ENCODE results near the gene TPT1. TPM values are rescaled to one million over a fixed set of nuclear protein-coding genes. Genes with fewer than 3 reads are reported as not detected.
A peak's percentile ranks its signal among the peaks of the same experiment; 100 is the strongest.

The TPT1 gene
- total and polyA plus RNA-seq, 9 donors = 6,059 to 9,795 (median 8,116) TPM

DNA sequence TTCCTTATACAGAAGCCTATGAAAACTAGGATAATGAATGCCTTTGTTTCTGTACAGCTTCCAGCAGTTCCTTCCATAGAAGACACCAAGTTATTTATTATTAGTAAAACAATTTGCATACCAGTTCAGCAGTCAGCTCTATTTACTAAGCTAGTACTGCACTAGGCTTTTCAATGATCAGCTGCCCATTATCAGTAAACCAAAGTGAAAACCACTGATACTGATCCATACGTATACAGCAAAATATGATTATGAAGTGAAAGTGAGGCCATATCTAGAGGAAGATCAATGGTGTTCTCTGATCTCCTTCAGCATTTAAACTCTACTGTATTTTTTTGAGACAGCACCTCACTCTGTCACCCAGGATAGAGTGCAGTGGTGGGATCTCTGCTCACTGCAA lies 3.2 kb downstream of the TPT1 start:
- H3K4me1 ChIP-seq (ENCODE audit: control insufficient read depth, insufficient read depth, low read length) = peaks cover 12% of the 10 kb centered on the region
- H3K27me3 ChIP-seq (ENCODE audit: control insufficient read depth, insufficient read depth, low read length) = no peaks in the 10 kb centered on the region
- H3K4me3 ChIP-seq (ENCODE audit: low read length) = no peak overlapping the region
- WGBS (ENCODE audit: insufficient coverage) = no CpG with 5 or more reads among the region's 1 CpG
- no peak overlapping the region for H3K27ac ChIP-seq (ENCODE audit: low read length)
- H3K36me3 ChIP-seq (ENCODE audit: control insufficient read depth, insufficient read depth, low read length) = peaks cover 50% of the 10 kb centered on the region
- no peak for DNase-seq
- no peaks in the 10 kb centered on the region for H3K9me3 ChIP-seq (replicated peaks; ENCODE audit: control insufficient read depth, low read depth, low read length)

- Histone ChIP-seq H3K4me1 (ENCODE audit: control insufficient read depth, insufficient read depth, low read length) (peaks cover 12% of the 10 kb centered on the region), H3K27me3 (ENCODE audit: control insufficient read depth, insufficient read depth, low read length) (no peaks in the 10 kb centered on the region), H3K4me3 (ENCODE audit: low read length) (no peak overlapping the region), H3K36me3 (ENCODE audit: control insufficient read depth, insufficient read depth, low read length) (peaks cover 50% of the 10 kb centered on the region), H3K27ac (ENCODE audit: low read length) (no peak overlapping the region), H3K9me3 (replicated peaks; ENCODE audit: control insufficient read depth, low read depth, low read length) (no peaks in the 10 kb centered on the region)
- no CpG with 5 or more reads among the region's 3 CpGs for WGBS (ENCODE audit: insufficient coverage)
- DNase-seq = no peak
Observed at GRCh38 chr13:45337395-45337794, 3.6 kb downstream of the TPT1 start.

DNA sequence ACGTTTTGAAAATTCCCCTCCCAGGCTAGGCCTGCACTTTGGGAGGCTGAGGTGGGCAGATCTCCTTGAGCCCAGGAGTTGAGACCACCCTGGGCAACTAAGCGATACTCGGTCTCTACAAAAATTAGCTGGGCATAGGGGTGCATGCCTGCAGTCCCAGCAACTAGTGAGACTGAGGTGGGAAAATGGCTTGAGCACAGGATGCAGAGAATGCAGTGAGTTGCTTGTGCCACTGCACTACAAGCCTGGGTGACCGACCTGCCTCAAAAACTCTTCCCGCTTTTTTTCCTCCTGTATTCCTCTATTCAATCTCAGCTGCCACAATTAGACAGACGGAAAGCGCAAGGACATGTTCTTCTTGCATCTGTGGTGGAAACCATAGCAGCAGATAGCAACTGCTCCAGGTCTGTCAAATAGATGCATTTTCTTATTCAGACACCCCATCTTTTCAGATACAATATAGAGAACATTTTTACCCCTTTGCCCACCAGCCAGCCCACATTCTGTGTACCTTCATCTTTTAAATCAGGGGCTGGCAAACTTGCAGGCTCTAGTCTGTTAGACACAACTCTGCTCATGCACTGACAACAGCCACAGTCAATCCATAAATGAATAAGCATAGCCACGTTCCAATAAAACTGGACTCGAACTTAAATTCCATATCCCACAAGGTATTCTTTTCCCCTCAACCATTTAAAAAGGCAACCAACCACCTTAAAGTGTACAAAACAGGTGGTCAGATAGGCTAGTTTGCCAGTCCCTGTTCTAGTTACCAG lies 4.8 kb downstream of the TPT1 start:
- Histone ChIP-seq H3K27me3 (ENCODE audit: control insufficient read depth, insufficient read depth, low read length) (no peaks in the 10 kb centered on the region), H3K4me3 (ENCODE audit: low read length) (no peak overlapping the region), H3K36me3 (ENCODE audit: control insufficient read depth, insufficient read depth, low read length) (peaks cover 50% of the 10 kb centered on the region), H3K27ac (ENCODE audit: low read length) (no peak overlapping the region), H3K4me1 (ENCODE audit: control insufficient read depth, insufficient read depth, low read length) (peaks cover 10% of the 10 kb centered on the region), H3K9me3 (replicated peaks; ENCODE audit: control insufficient read depth, low read depth, low read length) (no peaks in the 10 kb centered on the region)
- 85% methylated on average over 5 of the region's 9 CpGs for WGBS (ENCODE audit: insufficient coverage)
- DNase-seq = no peak

GRCh38 chr13:45335397-45336024 lies 5.5 kb downstream of the TPT1 start:
- H3K4me1 ChIP-seq (ENCODE audit: control insufficient read depth, insufficient read depth, low read length) = peaks cover 10% of the 10 kb centered on the region
- no peak for DNase-seq
- peaks cover 50% of the 10 kb centered on the region for H3K36me3 ChIP-seq (ENCODE audit: control insufficient read depth, insufficient read depth, low read length)
- WGBS (ENCODE audit: insufficient coverage) = 60% methylated on average over 3 of the region's 3 CpGs
- no peaks in the 10 kb centered on the region for H3K9me3 ChIP-seq (replicated peaks; ENCODE audit: control insufficient read depth, low read depth, low read length)
- no peak overlapping the region for H3K4me3 ChIP-seq (ENCODE audit: low read length)
- H3K27ac ChIP-seq (ENCODE audit: low read length) = no peak overlapping the region
- H3K27me3 ChIP-seq (ENCODE audit: control insufficient read depth, insufficient read depth, low read length) = no peaks in the 10 kb centered on the region

- WGBS (ENCODE audit: insufficient coverage) = 70% methylated on average over 6 of the region's 7 CpGs
- peak; percentile 44 for DNase-seq
- H3K27ac ChIP-seq (ENCODE audit: low read length) = no peak overlapping the region
- no peak overlapping the region for H3K4me3 ChIP-seq (ENCODE audit: low read length)
- no peaks in the 10 kb centered on the region for H3K9me3 ChIP-seq (replicated peaks; ENCODE audit: control insufficient read depth, low read depth, low read length)
- H3K36me3 ChIP-seq (ENCODE audit: control insufficient read depth, insufficient read depth, low read length) = peaks cover 45% of the 10 kb centered on the region
- H3K4me1 ChIP-seq (ENCODE audit: control insufficient read depth, insufficient read depth, low read length) = peaks cover 10% of the 10 kb centered on the region
- no peaks in the 10 kb centered on the region for H3K27me3 ChIP-seq (ENCODE audit: control insufficient read depth, insufficient read depth, low read length)
Observed at GRCh38 chr13:45333977-45334922, 6.7 kb downstream of the TPT1 start.

GRCh38 chr13:45333251-45333976 lies 7.6 kb downstream of the TPT1 start:
- Histone ChIP-seq H3K4me1 (ENCODE audit: control insufficient read depth, insufficient read depth, low read length) (peaks cover 12% of the 10 kb centered on the region), H3K4me3 (ENCODE audit: low read length) (no peak overlapping the region), H3K9me3 (replicated peaks; ENCODE audit: control insufficient read depth, low read depth, low read length) (no peaks in the 10 kb centered on the region), H3K27ac (ENCODE audit: low read length) (no peak overlapping the region), H3K36me3 (ENCODE audit: control insufficient read depth, insufficient read depth, low read length) (peaks cover 37% of the 10 kb centered on the region), H3K27me3 (ENCODE audit: control insufficient read depth, insufficient read depth, low read length) (no peaks in the 10 kb centered on the region)
- no peak for DNase-seq
- 71% methylated on average over 2 of the region's 3 CpGs for WGBS (ENCODE audit: insufficient coverage)

- H3K36me3 ChIP-seq (ENCODE audit: control insufficient read depth, insufficient read depth, low read length) = peaks cover 32% of the 10 kb centered on the region
- H3K4me1 ChIP-seq (ENCODE audit: control insufficient read depth, insufficient read depth, low read length) = peaks cover 9% of the 10 kb centered on the region
- no peaks in the 10 kb centered on the region for H3K9me3 ChIP-seq (replicated peaks; ENCODE audit: control insufficient read depth, low read depth, low read length)
- H3K27me3 ChIP-seq (ENCODE audit: control insufficient read depth, insufficient read depth, low read length) = no peaks in the 10 kb centered on the region
- H3K27ac ChIP-seq (ENCODE audit: low read length) = no peak overlapping the region
- H3K4me3 ChIP-seq (ENCODE audit: low read length) = no peak overlapping the region
- no peak for DNase-seq
- no CpG with 5 or more reads among the region's 3 CpGs for WGBS (ENCODE audit: insufficient coverage)
Observed at GRCh38 chr13:45332831-45333219, 8.2 kb downstream of the TPT1 start.

DNA sequence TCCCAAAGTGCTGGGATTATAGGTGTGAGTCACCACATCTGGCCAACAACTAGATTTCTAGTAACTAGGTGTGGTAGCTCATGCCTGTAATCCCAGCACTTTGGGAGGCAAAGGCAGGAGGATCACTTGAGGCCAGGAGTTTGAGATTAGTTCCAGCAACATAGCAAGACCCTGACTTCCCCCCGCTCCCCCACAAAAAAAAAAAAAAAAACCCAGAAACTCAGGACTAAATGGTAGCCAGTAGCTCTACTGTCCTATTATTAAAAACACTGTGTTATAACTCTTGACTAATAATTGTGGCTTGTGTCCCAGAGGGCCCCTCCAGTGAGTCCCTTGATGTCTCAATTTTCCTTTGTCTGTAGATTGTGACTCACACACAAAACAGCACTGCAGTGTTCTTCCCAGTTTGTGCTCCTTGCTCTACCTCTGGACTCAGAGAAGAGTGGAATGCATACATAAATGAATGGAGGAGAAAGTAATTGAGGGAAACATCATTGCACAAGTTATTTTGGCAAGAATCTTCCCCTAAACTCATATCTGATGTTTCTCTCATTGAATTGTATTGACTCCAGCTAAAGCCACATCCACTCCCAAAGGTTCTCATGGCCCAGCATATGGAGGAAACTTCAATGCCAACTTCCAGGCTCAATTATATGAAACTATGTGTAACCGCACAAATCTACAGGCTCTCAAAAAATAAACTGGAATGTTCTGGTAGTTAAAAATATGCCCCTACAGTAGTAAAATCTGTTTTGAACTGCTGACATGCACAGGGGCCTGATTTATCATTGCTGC lies 8.8 kb downstream of the TPT1 start:
- Histone ChIP-seq H3K4me1 (ENCODE audit: control insufficient read depth, insufficient read depth, low read length) (peaks cover 9% of the 10 kb centered on the region), H3K9me3 (replicated peaks; ENCODE audit: control insufficient read depth, low read depth, low read length) (no peaks in the 10 kb centered on the region), H3K27ac (ENCODE audit: low read length) (no peak overlapping the region), H3K36me3 (ENCODE audit: control insufficient read depth, insufficient read depth, low read length) (peaks cover 26% of the 10 kb centered on the region), H3K27me3 (ENCODE audit: control insufficient read depth, insufficient read depth, low read length) (no peaks in the 10 kb centered on the region), H3K4me3 (ENCODE audit: low read length) (no peak overlapping the region)
- no CpG with 5 or more reads among the region's 2 CpGs for WGBS (ENCODE audit: insufficient coverage)
- DNase-seq = no peak

GRCh38 chr13:45331692-45332035 lies 9.3 kb downstream of the TPT1 start:
- no CpG with 5 or more reads among the region's 3 CpGs for WGBS (ENCODE audit: insufficient coverage)
- no peaks in the 10 kb centered on the region for H3K27me3 ChIP-seq (ENCODE audit: control insufficient read depth, insufficient read depth, low read length)
- no peak overlapping the region for H3K4me3 ChIP-seq (ENCODE audit: low read length)
- no peak for DNase-seq
- no peaks in the 10 kb centered on the region for H3K9me3 ChIP-seq (replicated peaks; ENCODE audit: control insufficient read depth, low read depth, low read length)
- H3K27ac ChIP-seq (ENCODE audit: low read length) = no peak overlapping the region
- H3K4me1 ChIP-seq (ENCODE audit: control insufficient read depth, insufficient read depth, low read length) = peaks cover 13% of the 10 kb centered on the region
- peaks cover 23% of the 10 kb centered on the region for H3K36me3 ChIP-seq (ENCODE audit: control insufficient read depth, insufficient read depth, low read length)

All from muscle of leg (tissue), 11 donors.